NOMO-1 treated with DMSO at 0.1 percent for 48 hours (cell line): ENCODE results near the gene FBXW9.
"Not testable (repeated sequence)": the region's sequence is repeated elsewhere in the genome, so short reads cannot be mapped to it uniquely, and the experiment has no call there.

Experiments
- DNase-seq: peaks from one replicate; lab custom pipeline; 2025; ENCODE audit not compliant: unreplicated experiment; lab: John Stamatoyannopoulos, UW

The FBXW9 gene

GRCh38 chr19:12715929-12716328 is 19.5 kb upstream of the FBXW9 start:
- no peak for DNase-seq

GRCh38 chr19:12715102-12715501 is 18.7 kb upstream of the FBXW9 start:
- DNase-seq, result no peak

DNA sequence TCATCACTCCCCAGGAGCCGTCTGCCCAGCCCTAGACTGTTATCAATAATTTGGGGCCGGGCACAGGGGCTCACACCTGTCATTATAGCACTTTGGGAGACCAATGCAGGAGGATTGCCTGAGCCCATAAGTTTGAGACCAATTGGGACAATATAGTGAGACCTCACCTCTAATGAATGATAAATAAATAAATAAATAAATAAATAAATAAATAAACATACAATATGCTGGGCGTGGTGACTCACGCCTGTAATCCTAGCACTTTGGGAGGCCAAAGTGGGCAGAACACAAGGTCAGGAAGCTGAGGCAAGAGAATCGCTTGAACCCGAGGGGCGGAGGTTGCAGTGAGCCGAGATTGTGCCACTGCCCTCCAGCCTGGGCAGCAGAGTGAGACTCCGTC is 16.9 kb upstream of the FBXW9 start:
- not testable (repeated sequence) for DNase-seq

- not testable (repeated sequence) for DNase-seq
Observed at GRCh38 chr19:12712077-12712476, 15.6 kb upstream of the FBXW9 start.

GRCh38 chr19:12711187-12711586 is 14.8 kb upstream of the FBXW9 start:
- no peak for DNase-seq

GRCh38 chr19:12708641-12709040 is 12.2 kb upstream of the FBXW9 start:
- no peak for DNase-seq

- DNase-seq, result no peak
Observed at GRCh38 chr19:12706332-12706718, 9.9 kb upstream of the FBXW9 start.

GRCh38 chr19:12705654-12706331 is 9.4 kb upstream of the FBXW9 start:
- no peak for DNase-seq

- DNase-seq, result no peak
Observed at GRCh38 chr19:12705169-12705568, 8.7 kb upstream of the FBXW9 start.

DNA sequence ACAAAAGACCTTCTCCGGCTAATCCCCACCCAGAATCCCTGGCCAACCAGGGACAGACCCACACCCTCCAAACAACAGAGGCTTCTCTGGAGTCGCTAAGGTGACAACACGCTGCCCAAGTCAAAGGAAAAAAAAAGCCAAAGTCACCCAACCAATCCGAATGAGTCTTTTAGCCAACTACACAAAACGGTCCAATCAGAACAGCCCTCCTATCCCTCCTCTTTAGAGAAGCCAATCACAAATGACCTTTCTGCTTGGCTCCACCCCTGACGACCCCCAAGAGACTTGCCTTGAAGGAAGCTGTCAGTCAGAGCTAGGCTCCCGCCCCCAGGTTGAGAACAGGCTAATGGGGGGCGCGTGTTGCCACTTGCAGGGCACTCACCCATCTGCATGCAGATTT is 6.6 kb upstream of the FBXW9 start:
- DNase-seq, result peak; percentile 15

- no peak for DNase-seq
Observed at GRCh38 chr19:12701596-12702282, 5.3 kb upstream of the FBXW9 start.

DNA sequence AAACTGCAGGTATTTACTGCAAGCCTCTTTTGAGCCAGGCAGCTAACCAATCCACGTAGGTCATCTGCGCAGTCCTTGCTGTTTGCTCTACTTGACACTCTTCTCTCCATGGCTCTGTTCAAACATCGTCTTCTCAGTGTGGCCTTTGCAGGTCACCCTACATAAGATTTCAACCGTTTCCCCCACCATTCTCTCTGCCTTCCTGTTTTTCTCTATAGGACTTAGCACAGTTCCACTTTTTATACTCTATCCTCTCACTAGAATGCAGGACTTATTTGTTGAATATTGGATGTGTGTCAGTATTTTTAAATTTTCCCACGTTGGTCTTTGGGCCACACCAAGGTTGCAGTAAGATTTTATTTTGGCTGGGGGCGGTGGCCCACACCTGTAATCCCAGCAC is 1.7 kb upstream of the FBXW9 start:
- DNase-seq, result no peak

- not testable (repeated sequence) for DNase-seq
Observed at GRCh38 chr19:12697425-12697824, 994 bp upstream of the FBXW9 start.

GRCh38 chr19:12695997-12696365 is 450 bp downstream of the FBXW9 start:
- DNase-seq, result no peak

- no peak for DNase-seq
Observed at GRCh38 chr19:12695514-12695913, 917 bp downstream of the FBXW9 start.

- no peak for DNase-seq
Observed at GRCh38 chr19:12695096-12695495, 1.3 kb downstream of the FBXW9 start.

DNA sequence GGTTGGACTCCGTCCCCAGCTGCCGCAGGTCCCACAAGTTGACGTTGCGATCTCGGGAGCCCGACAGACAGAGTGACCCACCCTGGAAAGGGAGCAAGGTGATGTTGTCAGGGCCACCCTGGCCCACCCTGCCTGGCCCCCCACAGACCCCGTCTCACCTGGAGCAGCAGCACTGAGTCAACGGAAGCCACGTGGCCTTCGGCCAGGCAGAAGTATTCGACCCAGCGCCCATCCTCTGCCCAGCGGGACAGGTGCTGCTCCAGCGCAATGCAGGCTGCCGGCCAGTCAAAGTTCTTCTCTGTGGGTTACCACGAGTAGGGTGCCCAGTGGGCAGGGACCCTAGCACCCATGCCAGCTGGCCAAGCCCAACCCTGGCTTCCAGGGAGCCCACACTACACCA is 1.8 kb downstream of the FBXW9 start:
- DNase-seq, result no peak

- DNase-seq, result no peak
Observed at GRCh38 chr19:12692960-12693359, 3.5 kb downstream of the FBXW9 start.

GRCh38 chr19:12689581-12690216 is 6.7 kb downstream of the FBXW9 start:
- DNase-seq, result no peak

DNA sequence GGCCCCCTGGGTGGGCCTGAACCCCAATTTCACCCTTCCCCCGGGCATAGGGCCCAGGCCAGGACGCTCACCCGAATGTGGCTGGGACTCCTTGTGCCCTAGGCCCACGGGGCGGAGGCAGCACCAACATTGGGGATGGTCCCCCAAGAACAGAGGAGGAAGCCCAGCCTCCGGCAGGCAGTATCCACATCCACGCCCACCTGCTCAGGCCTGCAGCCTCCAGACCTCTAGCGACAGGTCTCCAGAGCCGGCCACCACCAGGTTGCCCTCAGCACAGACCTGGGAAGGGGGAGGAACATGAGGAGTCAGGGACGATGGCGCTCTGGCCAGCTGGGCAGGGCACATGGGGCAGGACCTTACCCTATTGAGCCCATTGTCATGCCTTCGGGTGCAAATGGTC is 7.4 kb downstream of the FBXW9 start:
- no peak for DNase-seq

DNA sequence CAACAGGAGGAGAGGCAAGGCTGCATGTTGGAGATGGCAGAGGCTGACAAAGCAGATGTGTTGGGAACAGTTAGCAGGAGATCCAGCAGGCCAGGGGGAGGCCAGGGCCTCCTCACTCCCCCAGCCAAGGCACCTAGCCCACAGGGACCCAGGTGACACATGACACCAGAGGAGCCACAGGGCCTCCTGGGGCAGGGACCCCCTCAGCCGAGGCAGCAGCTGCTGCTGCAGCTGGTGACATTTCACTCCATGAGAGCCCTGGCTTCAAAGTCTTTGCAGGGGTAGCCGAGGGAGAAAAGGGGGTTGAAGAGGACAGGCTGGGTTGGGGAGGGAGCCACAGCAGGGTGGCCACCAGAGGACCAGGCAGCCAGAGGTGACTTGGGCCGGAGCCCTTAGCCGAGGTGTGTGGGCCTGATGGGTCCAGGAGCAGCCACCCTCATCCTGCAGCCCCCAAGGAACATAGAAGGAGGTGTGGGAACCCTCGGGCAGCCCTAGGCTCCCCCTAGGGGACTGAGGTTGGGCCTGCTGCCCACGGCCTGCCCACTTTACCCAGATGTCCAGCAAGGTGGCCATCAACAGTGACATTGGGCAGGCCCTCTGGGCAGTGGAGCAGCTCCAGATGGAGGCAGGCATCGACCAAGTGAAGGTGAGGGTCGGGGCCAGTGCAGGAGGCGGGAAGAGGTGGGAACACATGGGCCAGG is 8.8 kb downstream of the FBXW9 start, which contains the start of gene GNG14:
TSS of gene GNG14 (plus strand) at position 503 of the 701 bp plus-strand sequence. CDS start at position 554, 51 bp downstream.
- no peak for DNase-seq

DNA sequence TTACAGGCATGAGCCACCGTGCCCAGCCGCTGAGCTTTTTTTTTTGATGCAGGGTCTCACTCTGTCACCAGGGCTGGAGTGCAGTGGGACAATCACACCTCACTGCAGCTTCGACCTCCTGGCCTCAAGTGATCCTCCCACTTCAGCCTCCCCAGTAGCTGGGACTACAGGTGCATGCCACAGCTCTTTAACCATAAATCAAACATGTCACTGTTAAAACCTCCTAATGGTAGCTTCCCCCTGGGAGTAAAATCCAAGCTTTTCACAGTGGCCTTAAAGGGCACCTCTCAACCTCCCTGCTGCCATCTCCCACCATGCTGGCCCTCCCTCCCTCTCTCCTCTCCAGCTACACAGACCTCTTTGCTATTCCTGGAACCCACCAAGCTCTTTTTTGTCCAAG is 10.6 kb downstream of the FBXW9 start:
- no peak for DNase-seq
